NCI-H345 (cell line): ENCODE data around the gene CHRNA3.

Experiments
- DNase-seq: peaks from one replicate; lab custom pipeline; 2025; lab: John Stamatoyannopoulos, UW

The CHRNA3 gene

GRCh38 chr15:78620527-78621421 lies at the start of gene CHRNA3:
TSS of gene CHRNA3 (minus strand) at chr15:78620996. CDS start at chr15:78620794, 202 bp downstream.
- DNase-seq, result no peak

- DNase-seq, result no peak
These were observed 48.2 kb upstream of the CHRNA3 start for GRCh38 chr15:78668987-78669386.

DNA sequence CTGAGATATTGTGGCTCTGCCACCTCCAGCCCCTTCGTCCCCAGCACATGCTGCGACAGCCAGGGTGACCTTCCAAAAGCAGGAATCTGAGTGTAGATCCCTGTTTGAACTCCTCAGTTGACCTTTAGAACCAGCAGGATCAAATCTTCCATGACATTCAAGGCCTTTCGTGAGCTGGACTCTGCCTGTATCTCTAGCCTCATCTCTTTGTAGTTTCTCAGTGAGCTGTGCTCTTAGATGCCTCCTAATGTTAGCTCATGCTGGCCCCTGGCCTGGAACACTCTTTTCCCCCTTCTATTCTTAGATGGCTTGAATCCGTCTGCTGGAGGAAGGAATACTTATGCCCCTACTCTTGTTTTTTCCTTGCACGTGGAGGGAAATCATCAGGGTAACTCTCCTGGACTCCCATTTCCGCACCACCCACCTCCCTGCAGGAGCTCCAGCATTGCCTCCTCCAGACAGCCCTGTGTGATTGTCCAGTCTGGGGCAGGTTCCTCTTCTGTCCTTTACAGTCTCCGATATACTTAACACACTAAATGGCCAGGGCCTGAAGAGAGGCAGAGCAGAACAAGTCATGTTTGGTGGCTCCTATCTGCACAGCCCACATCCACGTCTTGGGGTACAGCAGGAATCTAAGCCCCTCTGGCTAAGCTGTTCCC lies 46.9 kb upstream of the CHRNA3 start:
- DNase-seq, result no peak

- DNase-seq, result no peak
These were observed 45.2 kb upstream of the CHRNA3 start for GRCh38 chr15:78666010-78666409.

- no peak for DNase-seq
These were observed 42.9 kb upstream of the CHRNA3 start for GRCh38 chr15:78663703-78664102.

- no peak for DNase-seq
These were observed 41.2 kb upstream of the CHRNA3 start for GRCh38 chr15:78662028-78662427.

- no peak for DNase-seq
These were observed 40.2 kb upstream of the CHRNA3 start for GRCh38 chr15:78661001-78661400.

GRCh38 chr15:78660584-78660983 lies 39.8 kb upstream of the CHRNA3 start:
- no peak for DNase-seq

DNA sequence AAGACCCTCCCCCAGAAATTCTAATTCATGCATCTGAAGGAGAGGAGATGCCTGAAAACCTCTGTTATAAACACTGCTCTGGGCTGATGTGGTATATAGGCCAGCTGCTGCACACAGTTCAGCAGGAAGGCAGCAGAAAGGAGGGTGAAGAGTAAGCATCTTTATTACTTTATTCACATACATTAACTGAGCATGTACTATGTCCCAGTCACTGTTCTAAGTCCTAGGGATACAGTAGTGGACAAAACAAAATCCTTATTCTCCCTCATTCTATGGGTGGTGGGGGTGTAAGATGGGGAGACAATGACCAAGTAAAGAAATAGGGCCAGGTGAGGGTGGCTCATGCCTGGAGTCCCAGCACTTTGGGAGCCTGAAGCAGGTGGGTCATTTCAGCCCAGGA lies 38.0 kb upstream of the CHRNA3 start:
- no peak for DNase-seq

DNA sequence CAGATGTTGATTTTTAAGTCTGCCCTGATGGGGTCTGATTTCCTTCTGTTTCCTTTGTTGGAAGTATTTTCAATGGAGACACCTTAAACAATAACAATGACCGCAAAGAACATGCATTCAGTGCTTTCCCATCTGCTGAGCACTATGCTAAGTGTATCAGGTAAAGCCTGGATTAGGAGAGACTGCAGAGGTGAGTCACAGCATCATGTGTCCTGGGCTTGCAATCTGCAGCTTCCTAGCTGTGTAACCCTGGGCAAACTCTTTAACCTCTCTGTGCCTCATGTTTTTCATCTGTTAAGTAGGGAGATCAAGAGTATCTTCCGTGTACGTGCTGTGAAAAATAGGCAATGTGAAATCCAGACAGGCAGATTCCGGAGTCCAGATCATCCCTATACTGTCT lies 33.5 kb upstream of the CHRNA3 start:
- no peak for DNase-seq

GRCh38 chr15:78651930-78652615 lies 31.3 kb upstream of the CHRNA3 start:
- DNase-seq, result no peak

GRCh38 chr15:78651007-78651406 lies 30.2 kb upstream of the CHRNA3 start:
- DNase-seq, result no peak

- no peak for DNase-seq
These were observed 29.2 kb upstream of the CHRNA3 start for GRCh38 chr15:78650022-78650421.

GRCh38 chr15:78645009-78645408 lies 24.2 kb upstream of the CHRNA3 start:
- DNase-seq, result no peak

- DNase-seq, result no peak
These were observed 21.5 kb upstream of the CHRNA3 start for GRCh38 chr15:78642331-78642730.

DNA sequence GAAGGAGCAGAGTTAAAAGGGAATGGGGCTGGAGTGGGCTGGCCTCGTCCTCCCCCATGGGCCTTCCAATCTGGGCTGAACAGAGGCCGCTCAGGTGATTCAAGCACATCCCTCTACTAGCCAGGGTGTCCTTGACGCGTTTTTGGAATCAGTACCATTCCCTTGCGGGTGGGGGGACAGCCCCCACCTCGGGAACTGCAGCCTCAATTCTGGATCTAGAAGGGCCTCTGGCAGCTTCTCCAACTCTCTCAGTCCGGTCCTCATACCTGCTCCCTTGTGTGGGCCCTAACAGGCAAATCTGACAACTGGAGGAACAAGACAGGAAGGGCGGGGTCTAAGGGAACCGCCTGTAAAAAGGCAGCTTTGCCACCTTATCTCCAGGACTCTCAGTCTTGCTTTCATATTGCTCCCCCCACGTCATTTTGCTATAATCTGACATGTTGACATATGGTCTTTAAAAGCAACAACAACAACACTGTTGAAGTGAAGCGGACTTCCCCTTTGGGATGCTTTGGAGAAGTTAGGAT lies 21.0 kb upstream of the CHRNA3 start:
- DNase-seq, result no peak

- peak; percentile 7 for DNase-seq
These were observed 20.4 kb upstream of the CHRNA3 start, which contains the start of gene CHRNB4 for GRCh38 chr15:78641102-78641748. TSS of gene CHRNB4 (minus strand) at chr15:78641210. CDS start at chr15:78641133, 77 bp downstream.

DNA sequence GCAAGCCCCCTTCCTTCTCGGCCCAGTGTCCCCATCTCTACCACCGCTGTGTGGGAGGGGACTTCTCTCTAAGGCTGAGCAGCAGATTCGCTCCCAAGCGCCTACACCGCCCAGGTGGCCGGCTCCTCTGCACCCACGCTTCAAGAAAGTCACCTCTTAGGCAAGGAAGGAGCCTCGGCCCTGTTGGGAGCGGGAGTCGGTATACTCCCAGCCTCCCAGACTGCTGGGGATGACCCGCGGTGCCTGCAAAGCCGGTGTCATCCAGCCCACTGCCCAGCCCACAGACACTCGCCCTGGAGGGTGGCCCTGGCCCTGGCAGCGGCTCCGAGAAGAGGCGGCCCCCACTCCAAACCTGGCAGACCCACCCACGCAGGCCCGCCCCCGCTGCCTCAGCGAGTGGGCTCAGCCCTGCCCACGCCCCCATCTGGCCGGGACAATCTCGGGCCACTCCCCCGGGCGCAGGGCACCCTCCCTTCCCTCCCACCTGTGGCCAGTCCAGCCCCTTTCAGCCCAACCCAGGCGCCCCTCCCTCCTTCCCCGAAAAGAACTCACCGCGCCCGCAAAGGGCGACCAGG lies 19.8 kb upstream of the CHRNA3 start:
- DNase-seq, result no peak

- DNase-seq, result peak; percentile 45
These were observed 18.0 kb upstream of the CHRNA3 start for GRCh38 chr15:78638658-78639314.

GRCh38 chr15:78637776-78638435 lies 17.1 kb upstream of the CHRNA3 start:
- DNase-seq, result no peak
